Liver (tissue), 3 donors: ENCODE results near the gene RIC3.

Experiments used
- FOXA1 ChIP-seq: IDR thresholded peaks from 2 replicates; pipeline ENCODE4 v1.6.1; 2016; ENCODE audit warnings: antibody characterized with exemption
- RAD21 ChIP-seq, 2 donors: IDR thresholded peaks; 2 replicates each; pipeline ENCODE4 v1.6.1; 2016; ENCODE audit warnings: antibody characterized with exemption in 2 of 2, mild to moderate bottlenecking in 2 of 2
- TF ChIP-seq, protein P1 (sequence below): fragments of 150-350 bp; IDR thresholded peaks from 2 replicates; pipeline ENCODE4 v1.5.1; 2017; ENCODE audit warnings: improper control_type of control experiment, low read depth, low read length; ENCODE audit not compliant: missing input control
- donor health status: healthy.
- donor health status: healthy.

GRCh38 chr11:8086571-8086970, 82.3 kb downstream of the RIC3 start:
- TF ChIP-seq, protein P1, sequence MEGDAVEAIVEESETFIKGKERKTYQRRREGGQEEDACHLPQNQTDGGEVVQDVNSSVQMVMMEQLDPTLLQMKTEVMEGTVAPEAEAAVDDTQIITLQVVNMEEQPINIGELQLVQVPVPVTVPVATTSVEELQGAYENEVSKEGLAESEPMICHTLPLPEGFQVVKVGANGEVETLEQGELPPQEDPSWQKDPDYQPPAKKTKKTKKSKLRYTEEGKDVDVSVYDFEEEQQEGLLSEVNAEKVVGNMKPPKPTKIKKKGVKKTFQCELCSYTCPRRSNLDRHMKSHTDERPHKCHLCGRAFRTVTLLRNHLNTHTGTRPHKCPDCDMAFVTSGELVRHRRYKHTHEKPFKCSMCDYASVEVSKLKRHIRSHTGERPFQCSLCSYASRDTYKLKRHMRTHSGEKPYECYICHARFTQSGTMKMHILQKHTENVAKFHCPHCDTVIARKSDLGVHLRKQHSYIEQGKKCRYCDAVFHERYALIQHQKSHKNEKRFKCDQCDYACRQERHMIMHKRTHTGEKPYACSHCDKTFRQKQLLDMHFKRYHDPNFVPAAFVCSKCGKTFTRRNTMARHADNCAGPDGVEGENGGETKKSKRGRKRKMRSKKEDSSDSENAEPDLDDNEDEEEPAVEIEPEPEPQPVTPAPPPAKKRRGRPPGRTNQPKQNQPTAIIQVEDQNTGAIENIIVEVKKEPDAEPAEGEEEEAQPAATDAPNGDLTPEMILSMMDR: no peak
- TF ChIP-seq RAD21 (IDR thresholded peaks at IDR 0.05) (no peak), FOXA1 (no peak)
